Ascending aorta (tissue), 2 donors: Measurements from ENCODE around the gene LRRN4. TPM values are rescaled to one million over a fixed set of nuclear protein-coding genes. Genes with fewer than 3 reads are reported as not detected.
A peak's percentile ranks its signal among the peaks of the same experiment; 100 is the strongest.

Experiments
- DNase-seq, 2 donors: peaks; one replicate each; pipeline ENCODE4 v3.0.0-alpha.2; 2019; ENCODE audit warnings: low spot score in 2 of 2
- H3K27ac ChIP-seq, 2 donors: fragments of 200-600 bp; sonication (generic); one replicate each; pipeline ENCODE4 v1.5.1; 2016 to 2017; ENCODE audit warnings: mild to moderate bottlenecking in 1 of 2
- H3K27me3 ChIP-seq: fragments of 200-600 bp; sonication (generic); one replicate; pipeline ENCODE4 v1.5.1; 2017
- H3K36me3 ChIP-seq, 2 donors: fragments of 200-600 bp; sonication (generic); one replicate each; pipeline ENCODE4 v1.5.1; 2016
- H3K4me1 ChIP-seq, 2 donors: fragments of 200-600 bp; sonication (generic); one replicate each; pipeline ENCODE4 v1.5.1; 2016 to 2017; ENCODE audit warnings: mild to moderate bottlenecking in 1 of 2
- H3K4me3 ChIP-seq, 2 donors: fragments of 200-600 bp; sonication (generic); one replicate each; pipeline ENCODE4 v1.5.1; 2016 to 2017; ENCODE audit warnings: mild to moderate bottlenecking in 1 of 2
- H3K9me3 ChIP-seq, 2 donors: fragments of 200-600 bp; sonication (generic); one replicate each; pipeline ENCODE4 v1.5.1; 2016
- CTCF ChIP-seq, 3 experiments: fragments of 200-600 bp in 2 of 3; fragments of 450-650 bp in 1 of 3; sonication (generic) in 2 of 3; IDR thresholded peaks; one replicate each; pipeline ENCODE4 v1.5.1; 2016 to 2019; ENCODE audit warnings: antibody characterized with exemption in 3 of 3, mild to moderate bottlenecking in 1 of 3, moderate library complexity in 1 of 3
- intact Hi-C: fragments of 100-400 bp; cut with DNase I; formaldehyde crosslinking; loops from one replicate; pipeline ENCODE4 v1.15.1; 2023
- total RNA-seq: library from RNA; depleted of rRNA; stranded (reverse); fragments of >200 nt; gene quantifications from one replicate; pipeline ENCODE4 v1.1.0, GENCODE V29; 2016

LRRN4 gene
- total RNA-seq, 1 donor from 2014 or later: not detected

- DNase-seq: no peak
- no peaks in the 10 kb centered on the region for H3K4me1 ChIP-seq
- TF ChIP-seq CTCF (IDR thresholded peaks at IDR 0.05): no peak
Measured at GRCh38 chr20:6017880-6018279, 36.0 kb downstream of the LRRN4 start.

GRCh38 chr20:6017467-6017866 lies 36.4 kb downstream of the LRRN4 start:
- intact Hi-C loops: no loop called here
- Histone ChIP-seq H3K36me3 (peaks cover 0 to 30% of the 10 kb centered on the region in 2 donors), H3K27ac (no peak overlapping the region), H3K4me1 (no peaks in the 10 kb centered on the region), H3K9me3 (no peaks in the 10 kb centered on the region), H3K27me3 (no peaks in the 10 kb centered on the region), H3K4me3 (no peak overlapping the region)
- TF ChIP-seq CTCF (IDR thresholded peaks at IDR 0.05): no peak
- no peak for DNase-seq

More at GRCh38 chr20:6017880-6018279, 36.0 kb downstream of the LRRN4 start:
- H3K27ac ChIP-seq: no peak overlapping the region
- H3K36me3 ChIP-seq: peaks cover 0 to 31% of the 10 kb centered on the region in 2 donors
- H3K4me3 ChIP-seq: no peak overlapping the region
- H3K27me3 ChIP-seq: no peaks in the 10 kb centered on the region
- intact Hi-C loops: no loop called here
- H3K9me3 ChIP-seq: no peaks in the 10 kb centered on the region

- Histone ChIP-seq H3K36me3 (peaks cover 21 to 49% of the 10 kb centered on the region in 2 donors), H3K9me3 (no peaks in the 10 kb centered on the region), H3K4me3 (no peak overlapping the region), H3K27me3 (no peaks in the 10 kb centered on the region), H3K27ac (no peak overlapping the region), H3K4me1 (no peaks in the 10 kb centered on the region)
- TF ChIP-seq CTCF (IDR thresholded peaks at IDR 0.05): no peak
- no peak for DNase-seq
- intact Hi-C loops: no loop called here
Measured at GRCh38 chr20:6014957-6015356, 38.9 kb downstream of the LRRN4 start.

- intact Hi-C loops: no loop called here
- no peaks in the 10 kb centered on the region for H3K9me3 ChIP-seq
- H3K4me3 ChIP-seq: no peak overlapping the region
- no peak for TF ChIP-seq CTCF (IDR thresholded peaks at IDR 0.05)
- no peaks in the 10 kb centered on the region for H3K4me1 ChIP-seq
- no peak for DNase-seq
- H3K36me3 ChIP-seq: peaks cover 25 to 54% of the 10 kb centered on the region in 2 donors
- no peak overlapping the region for H3K27ac ChIP-seq
- H3K27me3 ChIP-seq: no peaks in the 10 kb centered on the region
Measured at GRCh38 chr20:6014017-6014416, 39.8 kb downstream of the LRRN4 start.

GRCh38 chr20:6012179-6012578 lies 41.7 kb downstream of the LRRN4 start:
- intact Hi-C loops: no loop called here
- no peaks in the 10 kb centered on the region for H3K9me3 ChIP-seq
- H3K36me3 ChIP-seq: peaks cover 25 to 52% of the 10 kb centered on the region in 2 donors
- no peak overlapping the region for H3K27ac ChIP-seq
- TF ChIP-seq CTCF (IDR thresholded peaks at IDR 0.05): no peak
- no peaks in the 10 kb centered on the region for H3K27me3 ChIP-seq
- peaks cover 5 to 6% of the 10 kb centered on the region in 2 donors for H3K4me1 ChIP-seq
- H3K4me3 ChIP-seq: no peak overlapping the region
- DNase-seq: no peak

- H3K9me3 ChIP-seq: no peaks in the 10 kb centered on the region
- intact Hi-C loops: no loop called here
- TF ChIP-seq CTCF (IDR thresholded peaks at IDR 0.05): no peak
- peak; percentile 15 to 83 for DNase-seq
- no peaks in the 10 kb centered on the region for H3K27me3 ChIP-seq
- H3K4me1 ChIP-seq: peaks cover 5 to 6% of the 10 kb centered on the region in 2 donors
- peak overlapping the region; percentile 81 to 99 for H3K4me3 ChIP-seq
- peak overlapping the region in 1 of 2 donors; percentile 15 for H3K27ac ChIP-seq
- H3K36me3 ChIP-seq: peaks cover 25 to 28% of the 10 kb centered on the region in 2 donors
Measured at GRCh38 chr20:6008254-6008653, 45.6 kb downstream of the LRRN4 start.
